HepG2 (cell line): Measurements from ENCODE around the gene DMRT3. TPM values are rescaled to one million over a fixed set of nuclear protein-coding genes. Genes with fewer than 3 reads are reported as not detected.

ENCODE experiments used
- ATAC-seq: fragments of 200-7000 bp; cut with Tn5 transposase; 3 replicates; pipeline ENCODE4 v1.9.1; 2020; ENCODE audit warnings: mild to moderate bottlenecking, moderate library complexity
- BruUV-seq: library from RNA; stranded (reverse); fragments of 400-500 nt; replicated peaks from 2 replicates; lab custom pipeline; 2021; lab: Mats Ljungman, UMichigan
- CTCF ChIA-PET: fragments of 300-600 bp; formaldehyde crosslinking; extraction: SDS; loops from one replicate; lab custom pipeline; 2021; ENCODE audit warnings: low total read pairs, inconsistent platforms, low intra/inter-chr PET ratio; lab: Yijun Ruan, JAX
- POLR2A ChIA-PET: fragments of 350-600 bp; sonication (Branson Sonifier 250); formaldehyde crosslinking; loops from one replicate; lab custom pipeline; 2020; ENCODE audit warnings: antibody characterized with exemption, inconsistent platforms; lab: Yijun Ruan, JAX
- DNase-seq: peaks from one replicate; pipeline ENCODE4 v3.0.0-alpha.2; 2015; ENCODE audit warnings: low spot score
- FAIRE-seq: peaks from 3 replicates; lab custom pipeline; 2011; peaks lifted over from hg19 to GRCh38; lab: Jason Lieb, UNC
- H2AFZ ChIP-seq: one replicate; pipeline ENCODE4 v1.6.1; 2011; ENCODE audit warnings: low read length, inconsistent platforms
- H3K27ac ChIP-seq: fragments of 300-600 bp; 3 replicates; pipeline ENCODE4 v1.8.0; 2011; ENCODE audit warnings: mixed run types, mild to moderate bottlenecking, mixed read lengths, low read length, inconsistent platforms; ENCODE audit not compliant: insufficient read depth; ENCODE audit errors: extremely low read length
- H3K27me3 ChIP-seq, 2 experiments: fragments of 200-600 bp in 1 of 2; 2 replicates in 1 of 2; 3 replicates in 1 of 2; pipeline versions ENCODE4 v1.6.0 to v1.8.0; 2011; ENCODE audit warnings: low read length in 2 of 2, mild to moderate bottlenecking in 2 of 2, moderate library complexity in 2 of 2, inconsistent platforms in 1 of 2; ENCODE audit not compliant: insufficient read depth in 2 of 2, control insufficient read depth in 1 of 2
- H3K36me3 ChIP-seq, 2 experiments: fragments of 200-600 bp in 1 of 2; replicated peaks in 1 of 2; 2 replicates in 1 of 2; 3 replicates in 1 of 2; pipeline versions ENCODE4 v1.5.1 to v1.8.0; 2011; ENCODE audit warnings: low read length in 2 of 2, inconsistent platforms in 1 of 2; ENCODE audit not compliant: insufficient read depth in 2 of 2, control insufficient read depth in 1 of 2
- H3K4me1 ChIP-seq: 2 replicates; pipeline ENCODE4 v1.5.1; 2012; ENCODE audit warnings: low read length, inconsistent platforms; ENCODE audit not compliant: insufficient read depth
- H3K4me2 ChIP-seq: 2 replicates; pipeline ENCODE4 v1.6.0; 2011; ENCODE audit warnings: low read depth, low read length, inconsistent platforms
- H3K4me3 ChIP-seq, 3 experiments: fragments of 200-600 bp in 1 of 3; sonication (generic), shearing (Covaris generic) in 1 of 3; replicated peaks in 1 of 3; 2 replicates each; pipeline ENCODE4 v1.5.1; 2011 to 2016; ENCODE audit warnings: low read length in 3 of 3, inconsistent platforms in 2 of 3, low read depth in 2 of 3, mild to moderate bottlenecking in 2 of 3, control low read depth in 1 of 3, mixed read lengths in 1 of 3; ENCODE audit not compliant: insufficient read depth in 1 of 3
- H3K79me2 ChIP-seq: one replicate; pipeline ENCODE4 v1.6.1; 2011; ENCODE audit warnings: low read length, inconsistent platforms; ENCODE audit not compliant: insufficient read depth
- H3K9ac ChIP-seq: 2 replicates; pipeline ENCODE4 v1.6.0; 2011; ENCODE audit warnings: mild to moderate bottlenecking, low read depth, low read length, inconsistent platforms; ENCODE audit not compliant: insufficient read depth
- H3K9me3 ChIP-seq: 2 replicates; pipeline ENCODE4 v1.5.1; 2012; ENCODE audit warnings: mild to moderate bottlenecking, low read length
- H4K20me1 ChIP-seq: 2 replicates; pipeline ENCODE4 v1.6.0; 2011; ENCODE audit warnings: inconsistent platforms, mild to moderate bottlenecking, low read length, moderate library complexity; ENCODE audit not compliant: insufficient read depth
- AGO1 ChIP-seq: fragments of 200-400 bp; formaldehyde crosslinking; IDR thresholded peaks from 2 replicates; pipeline ENCODE4 v1.6.1; 2017; ENCODE audit warnings: mild to moderate bottlenecking, low read depth, low read length, moderate library complexity; ENCODE audit not compliant: poor library complexity, severe bottlenecking
- DMAP1 ChIP-seq: IDR thresholded peaks from 2 replicates; pipeline ENCODE4 v1.6.1; 2016
- DRAP1 ChIP-seq: IDR thresholded peaks from 2 replicates; pipeline ENCODE4 v1.6.1; 2016; ENCODE audit warnings: missing genetic modification reagents, missing compliant biosample characterization
- EED ChIP-seq: sonication (generic); formaldehyde crosslinking; IDR thresholded peaks from 2 replicates; pipeline ENCODE4 v1.5.0; 2020; ENCODE audit warnings: mild to moderate bottlenecking, missing genetic modification reagents
- IRX3 ChIP-seq: sonication (generic); formaldehyde crosslinking; IDR thresholded peaks from 2 replicates; pipeline ENCODE4 v1.8.1; 2023; ENCODE audit warnings: mild to moderate bottlenecking, low read depth, missing genetic modification reagents, borderline replicate concordance
- KIAA2018 ChIP-seq: sonication (generic); formaldehyde crosslinking; IDR thresholded peaks from 2 replicates; pipeline ENCODE4 v1.5.0; 2020; ENCODE audit warnings: mild to moderate bottlenecking, missing genetic modification reagents, borderline replicate concordance
- NFIC ChIP-seq: IDR thresholded peaks from 2 replicates; pipeline ENCODE4 v1.6.1; 2012; ENCODE audit warnings: mild to moderate bottlenecking, low read length, inconsistent platforms
- RARA ChIP-seq: IDR thresholded peaks from 2 replicates; pipeline ENCODE4 v1.6.1; 2016; ENCODE audit warnings: missing genetic modification reagents, missing compliant biosample characterization
- SP1 ChIP-seq, 2 experiments: fragments of 450-650 bp in 1 of 2; sonication (generic) in 1 of 2; formaldehyde crosslinking in 1 of 2; IDR thresholded peaks; 2 replicates each; pipeline versions ENCODE4 v1.4.0 to v1.6.1; 2016 to 2020; ENCODE audit warnings: missing genetic modification reagents in 1 of 2
- SP4 ChIP-seq: sonication (generic); formaldehyde crosslinking; IDR thresholded peaks from 2 replicates; pipeline ENCODE4 v1.8.1; 2023; ENCODE audit warnings: mild to moderate bottlenecking, missing genetic modification reagents
- THYN1 ChIP-seq: sonication (generic); formaldehyde crosslinking; IDR thresholded peaks from 2 replicates; pipeline ENCODE4 v1.8.1; 2023; ENCODE audit warnings: low read depth, mild to moderate bottlenecking, moderate library complexity, missing genetic modification reagents, borderline replicate concordance
- ZNF432 ChIP-seq: sonication (generic); formaldehyde crosslinking; IDR thresholded peaks from 2 replicates; pipeline ENCODE4 v1.5.0; 2020; ENCODE audit warnings: missing genetic modification reagents, mild to moderate bottlenecking, borderline replicate concordance
- ZNF703 ChIP-seq: sonication (generic); formaldehyde crosslinking; IDR thresholded peaks from 2 replicates; pipeline ENCODE4 v1.5.1; 2020; ENCODE audit warnings: missing genetic modification reagents, mild to moderate bottlenecking, moderate library complexity, borderline replicate concordance
- ZNF780A ChIP-seq: sonication (generic); formaldehyde crosslinking; IDR thresholded peaks from 2 replicates; pipeline ENCODE4 v1.8.0; 2022; ENCODE audit warnings: mild to moderate bottlenecking, missing genetic modification reagents, moderate library complexity
- WGBS: methylation state at CpG from one replicate; pipeline ENCODE4 v1.1.6; 2017; ENCODE audit warnings: low lambda C conversion rate; 5-methylcytosine and 5-hydroxymethylcytosine counted together
- in situ Hi-C: cut with HindIII; loops from 2 replicates; pipeline ENCODE4 v1.10.0; 2017; ENCODE audit warnings: low pct_unique_long_range_greater_than_20kb; ENCODE audit not compliant: extremely low pct_ligation_motif_present
- intact Hi-C: fragments of 100-400 bp; cut with micrococcal nuclease; formaldehyde crosslinking; loops from one replicate; pipeline ENCODE4 v1.10.0; 2022; ENCODE audit not compliant: unreplicated experiment
- polyA plus RNA-seq, 8 experiments: library from polyadenylated mRNA; depleted of rRNA in 3 of 8; stranded (reverse) in 7 of 8; unstranded in 1 of 8; fragments of >200 nt; fragmentation: Illumina TruSeq in 4 of 8; extraction: Trizol in 4 of 8; gene quantifications; 2 replicates each; pipeline versions ENCODE4 v1.2.1 to v1.2.3, GENCODE V29; 2011 to 2016; ENCODE audit warnings: low read depth in 4 of 8, missing spikeins in 1 of 8, mixed read lengths in 1 of 8; ENCODE audit not compliant: insufficient read depth in 1 of 8
- total RNA-seq, 5 experiments: library from RNA; depleted of rRNA; stranded (reverse); fragments of >200 nt; fragmentation: Illumina TruSeq; extraction: Trizol; gene quantifications; 2 replicates each; pipeline ENCODE4 v1.2.3, GENCODE V29; 2016; ENCODE audit warnings: low read depth in 1 of 5

The DMRT3 gene
- total and polyA plus RNA-seq, 2 of the 13 experiments (the other 11 are each of a cell fraction or from before 2014, with no cell fraction given): not detected

- H3K27me3 ChIP-seq: peaks cover 0 to 1% of the 10 kb centered on the region in 2 experiments; a peak in 1 of 5 replicates
- TF ChIP-seq NFIC: no peak
- no peak for TF ChIP-seq IRX3 (CRISPR knock-in tag)
- no peak for TF ChIP-seq THYN1
- no peak for TF ChIP-seq RARA (CRISPR knock-in tag)
- TF ChIP-seq EED (CRISPR knock-in tag): no peak
- no peak for TF ChIP-seq AGO1
- no peak for TF ChIP-seq ZNF703 (CRISPR knock-in tag)
- no peak for TF ChIP-seq DMAP1
- TF ChIP-seq ZNF432 (CRISPR knock-in tag): no peak
- TF ChIP-seq KIAA2018 (CRISPR knock-in tag): no peak
- no peak for TF ChIP-seq SP1 (IDR thresholded peaks at IDR 0.05)
- TF ChIP-seq SP1 (CRISPR knock-in tag; IDR thresholded peaks at IDR 0.05): no peak
- TF ChIP-seq DRAP1: no peak
- TF ChIP-seq SP4 (CRISPR knock-in tag): no peak
- no peak for TF ChIP-seq ZNF780A (CRISPR knock-in tag)
- H3K4me2 ChIP-seq: no peak overlapping the region
- H3K4me1 ChIP-seq: no peaks in the 10 kb centered on the region
- ChIA-PET CTCF (no interaction called here), POLR2A (no interaction called here)
- no TSS peak for BruUV-seq
- WGBS: 17% methylated on average over 4 of the region's 4 CpGs
- FAIRE-seq (no peak), DNase-seq (no peak), ATAC-seq (no peak)
- H4K20me1 ChIP-seq: no peaks in the 10 kb centered on the region
- no peak overlapping the region for H2AFZ ChIP-seq
- no peak overlapping the region for H3K9ac ChIP-seq
- no peak overlapping the region for H3K27ac ChIP-seq
- H3K79me2 ChIP-seq: no peaks in the 10 kb centered on the region
- H3K4me3 ChIP-seq: no peak overlapping the region
- intact Hi-C loops: no loop called here
- no peaks in the 10 kb centered on the region for H3K36me3 ChIP-seq
- H3K9me3 ChIP-seq: no peaks in the 10 kb centered on the region
- in situ Hi-C loops: no loop called here
Measured at GRCh38 chr9:952546-952945, 23.9 kb upstream of the DMRT3 start.
